ENCODE measurements around the gene PODN.

DNA sequence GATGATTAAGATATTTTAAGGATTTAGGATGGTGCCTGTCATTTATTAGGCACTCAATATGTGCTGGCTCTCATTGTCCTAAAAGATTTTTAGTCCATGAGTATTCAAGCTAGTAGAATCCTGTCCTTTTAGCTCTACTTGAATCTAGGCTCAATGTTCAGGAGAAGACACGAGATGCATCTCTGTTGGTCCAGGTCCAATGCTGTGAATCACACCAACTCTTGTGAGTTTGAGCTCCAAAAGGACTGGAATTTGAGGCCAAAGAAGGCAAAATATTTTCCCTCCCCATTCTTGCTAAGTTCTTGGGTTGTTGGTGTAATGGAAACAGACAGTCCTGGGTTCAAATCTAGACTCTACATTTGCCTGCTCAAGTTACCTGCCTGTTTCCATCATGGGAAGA is 1.4 kb upstream of the PODN start:
- TF ChIP-seq, protein P1, sequence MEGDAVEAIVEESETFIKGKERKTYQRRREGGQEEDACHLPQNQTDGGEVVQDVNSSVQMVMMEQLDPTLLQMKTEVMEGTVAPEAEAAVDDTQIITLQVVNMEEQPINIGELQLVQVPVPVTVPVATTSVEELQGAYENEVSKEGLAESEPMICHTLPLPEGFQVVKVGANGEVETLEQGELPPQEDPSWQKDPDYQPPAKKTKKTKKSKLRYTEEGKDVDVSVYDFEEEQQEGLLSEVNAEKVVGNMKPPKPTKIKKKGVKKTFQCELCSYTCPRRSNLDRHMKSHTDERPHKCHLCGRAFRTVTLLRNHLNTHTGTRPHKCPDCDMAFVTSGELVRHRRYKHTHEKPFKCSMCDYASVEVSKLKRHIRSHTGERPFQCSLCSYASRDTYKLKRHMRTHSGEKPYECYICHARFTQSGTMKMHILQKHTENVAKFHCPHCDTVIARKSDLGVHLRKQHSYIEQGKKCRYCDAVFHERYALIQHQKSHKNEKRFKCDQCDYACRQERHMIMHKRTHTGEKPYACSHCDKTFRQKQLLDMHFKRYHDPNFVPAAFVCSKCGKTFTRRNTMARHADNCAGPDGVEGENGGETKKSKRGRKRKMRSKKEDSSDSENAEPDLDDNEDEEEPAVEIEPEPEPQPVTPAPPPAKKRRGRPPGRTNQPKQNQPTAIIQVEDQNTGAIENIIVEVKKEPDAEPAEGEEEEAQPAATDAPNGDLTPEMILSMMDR (IDR thresholded peaks at IDR 0.05; ENCODE audit: poor library complexity), result no peak
- TF ChIP-seq EZH2phosphoT487 (IDR thresholded peaks at IDR 0.05; ENCODE audit: low read depth, severe bottlenecking, unreplicated experiment) (no peak), EZH2 (IDR thresholded peaks at IDR 0.05; ENCODE audit: borderline replicate concordance) (no peak)

Measured in hepatocyte (in vitro differentiated cells).